NCI-H774 (cell line): ENCODE results near the gene ACO2.
"Not testable (repeated sequence)": the region's sequence is repeated elsewhere in the genome, so short reads cannot be mapped to it uniquely, and the experiment has no call there.

ENCODE experiments used
- DNase-seq: peaks from one replicate; lab custom pipeline; 2025; lab: John Stamatoyannopoulos, UW

The ACO2 gene

DNA sequence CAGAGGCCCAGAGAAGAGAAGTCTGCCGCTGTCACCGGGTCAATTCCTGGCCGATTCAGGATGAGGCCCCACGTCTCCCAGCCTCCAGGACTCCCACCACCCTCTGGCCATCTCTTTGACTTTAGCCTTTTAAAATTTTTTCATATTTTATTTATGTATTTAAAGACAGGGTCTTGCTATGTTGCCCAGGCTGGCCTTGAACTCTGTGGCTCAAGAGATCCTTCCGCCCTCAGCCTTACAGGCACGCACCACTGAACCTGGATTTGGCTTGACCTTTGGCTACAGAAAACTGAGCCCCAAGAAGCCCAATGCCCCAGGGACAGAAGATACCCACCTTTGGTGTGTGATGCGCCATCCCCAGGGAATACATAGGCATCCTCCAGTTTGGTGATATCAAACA lies 71.4 kb downstream of the ACO2 start:
- DNase-seq, result no peak

GRCh38 chr22:41541484-41541883 lies 72.6 kb downstream of the ACO2 start:
- no peak for DNase-seq

DNA sequence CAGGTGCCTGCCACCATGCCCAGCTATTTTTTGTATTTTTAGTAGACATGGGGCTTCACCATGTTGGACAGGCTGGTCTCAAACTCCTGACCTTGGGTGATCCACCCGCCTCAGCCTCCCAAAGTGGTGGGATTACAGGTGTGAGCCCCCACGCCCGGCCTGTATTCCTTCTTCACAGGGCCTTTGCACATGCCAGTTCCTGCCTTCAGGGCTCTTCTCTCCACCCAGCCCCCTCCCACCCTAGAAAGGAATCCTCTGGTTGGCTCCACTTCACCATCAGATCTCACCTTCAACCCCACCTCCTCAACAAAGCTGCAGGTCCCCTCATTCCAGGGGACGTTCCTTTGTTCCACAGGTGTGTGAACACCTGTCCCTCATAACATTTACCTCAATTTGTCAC lies 73.3 kb downstream of the ACO2 start:
- no peak for DNase-seq

DNA sequence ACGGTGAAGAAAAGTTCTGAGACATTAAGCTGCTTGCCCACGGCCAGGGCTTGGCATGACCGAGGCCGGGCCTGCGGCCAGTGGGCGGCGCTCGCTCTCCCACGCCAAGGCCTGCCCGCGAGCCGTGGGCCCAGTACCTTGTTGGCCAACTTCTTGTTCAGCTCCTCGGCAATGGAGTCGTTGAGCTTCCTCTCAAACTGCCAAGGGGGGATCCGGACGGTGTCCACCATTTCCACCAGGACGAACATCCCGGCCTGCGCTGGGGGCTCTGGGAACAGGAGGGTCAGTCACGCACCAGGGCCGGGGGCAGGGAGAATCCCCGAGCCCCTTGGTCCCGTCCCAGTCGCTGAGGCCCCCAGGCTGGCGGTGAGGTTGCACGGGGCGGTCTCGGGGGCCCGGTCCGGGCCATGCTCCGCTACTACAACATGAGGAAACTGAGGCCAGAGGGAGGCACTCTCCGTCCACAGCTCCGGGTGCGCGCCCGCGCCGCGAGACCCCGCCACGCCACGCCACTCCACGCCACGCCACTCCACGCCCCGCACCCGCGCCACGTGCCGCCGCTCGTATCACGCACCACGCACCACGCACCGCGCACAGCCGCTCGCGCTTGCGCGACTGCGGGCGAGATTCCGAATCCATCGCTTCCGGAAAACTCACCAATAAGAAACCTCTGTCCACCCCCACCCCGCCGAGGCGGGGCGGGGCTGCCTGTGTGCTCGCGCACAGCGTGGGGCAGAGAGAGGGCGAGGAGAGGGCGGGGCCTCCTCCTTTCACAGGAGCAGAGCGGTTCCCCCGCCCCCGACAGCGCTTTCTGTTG lies 75.1 kb downstream of the ACO2 start, which contains the start of gene POLR3H:
Gene POLR3H, minus strand, starts transcription at position 617 of the 817 bp plus-strand sequence. Its CDS starts 369 bp downstream, at position 248.
- DNase-seq, result peak; percentile 88

GRCh38 chr22:41544671-41545476 lies 76.0 kb downstream of the ACO2 start:
- no peak for DNase-seq

- DNase-seq, result no peak
Observed at GRCh38 chr22:41548830-41549211, 79.9 kb downstream of the ACO2 start.

- no peak for DNase-seq
Observed at GRCh38 chr22:41550952-41551491, 82.1 kb downstream of the ACO2 start.

- no peak for DNase-seq
Observed at GRCh38 chr22:41551877-41552582, 83.1 kb downstream of the ACO2 start.

- no peak for DNase-seq
Observed at GRCh38 chr22:41555325-41555982, 86.5 kb downstream of the ACO2 start.

DNA sequence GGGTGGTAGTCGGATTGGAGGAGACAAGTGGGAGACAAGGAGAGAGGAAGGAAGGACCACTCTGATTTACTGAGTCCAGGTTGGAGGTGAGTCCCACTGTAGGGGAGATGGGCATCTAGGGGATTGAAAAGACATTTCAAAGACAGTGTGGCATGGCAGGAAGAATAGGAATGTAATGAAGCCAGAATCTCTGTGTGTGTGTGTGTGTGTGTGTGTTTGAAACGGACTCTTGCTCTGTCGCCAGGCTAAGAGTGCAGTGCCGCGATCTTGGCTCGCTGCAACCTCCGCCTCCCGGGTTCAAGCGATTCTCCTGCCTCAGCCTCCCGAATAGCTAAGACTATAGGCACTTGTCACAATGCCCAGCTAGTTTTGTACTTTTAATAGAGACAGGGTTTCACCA lies 87.6 kb downstream of the ACO2 start:
- no peak for DNase-seq

GRCh38 chr22:41557401-41558240 lies 88.7 kb downstream of the ACO2 start:
- DNase-seq, result no peak

GRCh38 chr22:41558241-41558630 lies 89.3 kb downstream of the ACO2 start:
- not testable (repeated sequence) for DNase-seq

DNA sequence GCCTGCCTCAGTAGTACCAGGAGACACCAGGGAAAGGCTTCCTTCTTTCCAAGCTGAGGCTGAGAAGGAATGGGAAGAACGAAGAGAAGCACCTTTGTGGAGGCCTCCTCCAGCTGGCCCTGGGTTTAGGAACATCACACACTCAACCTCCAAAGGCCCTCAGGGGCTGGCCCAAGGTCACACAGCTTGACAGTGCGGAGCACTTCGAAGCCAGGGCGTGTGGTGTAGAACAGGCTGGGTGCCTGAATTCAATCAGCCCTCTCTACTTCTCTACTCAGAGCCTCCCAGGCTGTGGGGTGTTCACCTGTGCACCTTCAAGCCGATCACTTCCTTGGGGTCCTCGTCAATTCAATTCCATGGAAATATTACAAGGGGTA lies 91.2 kb downstream of the ACO2 start:
- DNase-seq, result no peak

DNA sequence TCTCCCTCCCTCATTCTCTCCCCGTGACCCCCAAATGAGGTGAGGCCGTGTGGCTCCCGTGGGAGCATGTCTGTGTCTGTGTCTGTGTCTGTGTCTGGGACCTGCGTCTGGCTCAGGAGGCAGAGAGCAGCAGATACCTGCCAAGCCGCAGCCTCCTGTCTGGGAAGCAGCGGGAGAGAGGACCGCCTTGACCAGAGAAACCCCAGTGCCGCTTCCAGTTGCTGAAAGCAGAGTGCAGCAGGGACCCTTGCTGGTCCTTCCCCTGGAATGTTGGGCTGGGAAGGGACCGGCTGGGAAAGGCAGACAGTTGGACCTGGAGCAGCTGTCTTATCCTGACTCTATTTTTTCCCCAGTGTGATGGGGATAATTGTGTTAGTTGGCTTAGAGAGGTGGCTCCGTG lies 92.4 kb downstream of the ACO2 start:
- no peak for DNase-seq

DNA sequence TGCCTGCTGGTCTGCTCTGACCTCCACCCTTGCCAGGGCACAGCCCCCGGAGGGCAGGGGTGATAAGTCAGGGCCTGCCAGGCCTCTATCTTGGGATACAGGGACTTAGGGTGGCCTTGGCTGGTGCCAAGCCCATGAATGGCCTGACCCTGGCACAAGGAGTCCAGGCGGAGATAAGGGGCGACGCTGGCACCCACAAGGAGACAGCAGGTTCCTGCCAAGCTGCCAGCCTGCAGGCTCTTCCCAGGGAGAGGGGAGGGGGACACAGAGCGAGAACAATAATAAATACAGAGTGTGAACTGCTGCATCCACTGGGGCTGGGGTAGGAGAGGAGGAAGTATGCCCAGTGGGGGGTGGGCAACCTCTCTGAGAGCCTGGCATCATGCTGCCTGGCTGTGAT lies 92.9 kb downstream of the ACO2 start:
- DNase-seq, result no peak

- no peak for DNase-seq
Observed at GRCh38 chr22:41562461-41562860, 93.5 kb downstream of the ACO2 start.

DNA sequence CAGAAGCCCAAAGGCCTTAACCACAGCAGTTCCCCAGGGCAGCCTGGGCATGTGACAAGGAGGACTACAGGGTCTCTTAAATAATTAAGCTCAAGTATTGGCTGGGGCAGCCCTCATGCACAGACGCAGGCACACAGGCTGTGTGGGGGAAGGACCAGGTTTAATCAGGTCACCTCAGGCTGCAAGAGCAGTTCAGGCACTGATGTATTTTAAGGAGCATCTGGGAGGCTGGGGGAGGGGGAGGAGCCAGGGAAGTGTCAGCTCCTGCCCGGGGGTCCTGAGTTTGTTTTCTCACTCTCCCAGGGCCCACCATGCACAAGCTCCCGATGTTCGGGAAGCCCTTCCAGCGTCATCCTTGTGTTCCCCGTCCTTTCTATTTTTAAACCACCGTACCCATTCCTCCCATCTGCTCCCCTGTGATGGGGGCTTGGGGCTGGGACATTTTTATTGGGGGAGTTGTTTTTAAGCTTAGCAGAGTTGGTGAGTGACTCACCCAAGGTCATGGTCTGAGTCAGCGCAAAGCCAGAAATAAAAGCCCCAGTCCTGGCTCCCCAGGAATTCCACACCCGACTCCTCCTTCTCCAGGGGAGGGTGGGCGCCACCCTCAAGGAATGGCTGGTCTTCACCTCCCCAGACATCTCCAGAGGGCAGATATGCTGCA lies 94.3 kb downstream of the ACO2 start:
- no peak for DNase-seq

DNA sequence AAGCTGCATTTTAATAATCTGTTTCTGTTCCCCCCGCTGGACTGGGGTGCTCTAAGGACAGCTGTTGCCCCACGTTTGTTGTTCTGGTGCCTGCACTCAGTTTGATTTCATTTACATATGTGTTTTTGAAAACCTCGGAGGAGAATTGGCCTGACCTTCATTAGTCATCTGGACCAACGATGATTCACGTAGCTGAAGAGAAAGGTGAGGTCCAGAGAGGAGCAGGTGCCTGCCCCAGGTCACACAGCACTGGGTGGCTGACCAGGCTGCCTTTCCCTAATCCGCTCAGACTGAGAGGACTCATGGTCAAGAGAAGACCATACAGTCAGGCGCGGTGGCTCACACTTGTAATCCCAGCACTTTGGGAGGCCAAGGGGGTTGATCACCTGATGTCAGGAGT lies 95.6 kb downstream of the ACO2 start:
- no peak for DNase-seq

DNA sequence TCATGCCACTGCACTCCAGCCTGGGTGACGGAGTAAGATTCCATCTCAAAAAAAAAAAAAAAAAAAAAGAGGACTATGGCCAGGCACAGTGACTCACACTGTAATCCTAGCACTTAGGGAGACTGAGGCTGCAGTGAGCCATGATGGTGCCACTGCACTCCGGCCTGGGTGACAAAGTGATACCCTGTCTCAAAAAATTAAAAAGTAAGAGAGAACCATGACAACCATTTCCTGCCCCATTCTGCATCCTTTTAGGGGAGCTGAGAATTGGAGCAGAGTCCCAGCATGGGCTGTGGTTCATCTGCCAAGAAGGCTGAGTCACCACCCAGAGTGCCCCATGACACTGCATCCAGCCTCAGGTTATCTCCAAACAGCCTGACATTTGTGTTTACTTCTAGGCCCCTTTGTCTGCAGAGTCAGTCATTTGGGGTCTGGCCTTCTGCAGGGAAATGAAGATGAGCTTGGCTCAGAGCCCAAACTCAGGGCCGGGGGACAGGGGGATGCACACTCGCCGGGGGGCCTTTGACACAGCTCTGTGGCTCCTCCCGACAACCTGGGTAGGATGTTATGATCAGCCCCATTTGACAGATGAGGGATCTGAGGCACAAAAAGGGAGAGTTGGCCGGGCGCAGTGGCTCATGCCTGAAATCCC lies 96.6 kb downstream of the ACO2 start:
- no peak for DNase-seq

GRCh38 chr22:41567512-41567768 lies 98.5 kb downstream of the ACO2 start:
- DNase-seq, result no peak
